CD8-positive, alpha-beta memory T cell (primary cell): ENCODE results near the gene ZFAND3. TPM values are rescaled to one million over a fixed set of nuclear protein-coding genes. Genes with fewer than 3 reads are reported as not detected.

Experiments used
- CTCF ChIA-PET: fragments of 350-600 bp; sonication (Branson Sonifier 250); formaldehyde crosslinking; loops from one replicate; lab custom pipeline; 2021; ENCODE audit warnings: antibody characterized with exemption; lab: Charles Lee
- POLR2A ChIA-PET: fragments of 350-600 bp; sonication (Branson Sonifier 250); formaldehyde crosslinking; loops from one replicate; lab custom pipeline; 2021; ENCODE audit warnings: antibody characterized with exemption; lab: Charles Lee
- DNase-seq, 5 donors: peaks; one replicate each; pipeline versions ENCODE4 v3.0.0 to v3.0.0-alpha.2; 2020 to 2022; ENCODE audit warnings: mixed read lengths in 1 of 5
- H3K27ac ChIP-seq: one replicate; pipeline ENCODE4 v1.7.0; 2013; ENCODE audit warnings: low read depth, mild to moderate bottlenecking, low read length, moderate library complexity
- H3K27me3 ChIP-seq: 2 replicates; pipeline ENCODE4 v1.7.0; 2013; ENCODE audit warnings: low read length, mild to moderate bottlenecking; ENCODE audit not compliant: insufficient read depth, poor library complexity, severe bottlenecking
- H3K36me3 ChIP-seq: 2 replicates; pipeline ENCODE4 v1.7.0; 2013; ENCODE audit warnings: mild to moderate bottlenecking, low read length, moderate library complexity; ENCODE audit not compliant: insufficient read depth
- H3K4me1 ChIP-seq: 2 replicates; pipeline ENCODE4 v1.7.0; 2013; ENCODE audit warnings: mild to moderate bottlenecking, low read length, moderate library complexity; ENCODE audit not compliant: insufficient read depth
- H3K4me3 ChIP-seq: 2 replicates; pipeline ENCODE4 v1.7.0; 2013; ENCODE audit warnings: mild to moderate bottlenecking, low read length
- H3K9me3 ChIP-seq: 2 replicates; pipeline ENCODE4 v1.7.0; 2013; ENCODE audit warnings: mild to moderate bottlenecking, low read length
- H3K27ac Mint-ChIP-seq, 8 donors: one replicate each; pipeline ENCODE4 v1.8.0; 2020 to 2021; ENCODE audit warnings: mixed read lengths in 8 of 8, mild to moderate bottlenecking in 6 of 8, inconsistent platforms in 3 of 8, moderate library complexity in 3 of 8
- H3K27me3 Mint-ChIP-seq, 2 donors: one replicate each; pipeline ENCODE4 v1.8.0; 2020 to 2021; ENCODE audit warnings: mixed read lengths in 2 of 2, mild to moderate bottlenecking in 1 of 2, moderate library complexity in 1 of 2
- H3K36me3 Mint-ChIP-seq, 3 donors: one replicate each; pipeline ENCODE4 v1.8.0; 2020 to 2021; ENCODE audit warnings: mixed read lengths in 3 of 3, inconsistent platforms in 1 of 3, mild to moderate bottlenecking in 1 of 3
- H3K4me1 Mint-ChIP-seq, 3 donors: one replicate each; pipeline ENCODE4 v1.8.0; 2020 to 2021; ENCODE audit warnings: mixed read lengths in 3 of 3, inconsistent platforms in 1 of 3, mild to moderate bottlenecking in 1 of 3
- H3K4me3 Mint-ChIP-seq, 7 donors: one replicate each; pipeline ENCODE4 v1.8.0; 2020 to 2021; ENCODE audit warnings: mixed read lengths in 7 of 7, mild to moderate bottlenecking in 6 of 7, moderate library complexity in 4 of 7, inconsistent platforms in 2 of 7
- H3K9me3 Mint-ChIP-seq, 5 donors: one replicate each; pipeline ENCODE4 v1.8.0; 2020 to 2022; ENCODE audit warnings: mixed read lengths in 5 of 5, mild to moderate bottlenecking in 3 of 5, moderate library complexity in 2 of 5, inconsistent platforms in 1 of 5
- polyA plus RNA-seq: library from polyadenylated mRNA; unstranded; fragments of 300-500 nt; fragmentation: Illumina TruSeq; gene quantifications from one replicate; pipeline ENCODE4 v1.2.3, GENCODE V29; 2021
- total RNA-seq, 2 experiments: library from RNA; stranded (reverse); gene quantifications; one replicate each; pipeline ENCODE4 v1.2.3, GENCODE V29; 2021

ZFAND3 gene
- total and polyA plus RNA-seq, 3 experiments from 2014 or later: 5.2 to 29.4 (median 29.1) TPM

- peaks cover 3 to 34% (median 11%) of the 10 kb centered on the region in 3 donors for H3K36me3 Mint-ChIP-seq
- Histone ChIP-seq H3K4me3 (no peak overlapping the region), H3K4me1 (no peaks in the 10 kb centered on the region), H3K9me3 (no peaks in the 10 kb centered on the region), H3K27me3 (no peaks in the 10 kb centered on the region), H3K36me3 (no peaks in the 10 kb centered on the region), H3K27ac (no peak overlapping the region)
- H3K4me3 Mint-ChIP-seq: no peak overlapping the region
- ChIA-PET POLR2A (no interaction called here), CTCF (no interaction called here)
- H3K27ac Mint-ChIP-seq: peak overlapping the region in 1 of 8 donors; percentile 23
- H3K4me1 Mint-ChIP-seq: no peaks in the 10 kb centered on the region
- DNase-seq: no peak
- H3K27me3 Mint-ChIP-seq: no peaks in the 10 kb centered on the region
- H3K9me3 Mint-ChIP-seq: no peaks in the 10 kb centered on the region
Measured at GRCh38 chr6:38193481-38194281, 374.2 kb downstream of the ZFAND3 start.

- Histone ChIP-seq H3K27me3 (no peaks in the 10 kb centered on the region), H3K4me3 (no peak overlapping the region), H3K36me3 (no peaks in the 10 kb centered on the region), H3K27ac (no peak overlapping the region), H3K9me3 (no peaks in the 10 kb centered on the region), H3K4me1 (no peaks in the 10 kb centered on the region)
- Mint-ChIP-seq H3K4me1 (no peaks in the 10 kb centered on the region), H3K9me3 (no peaks in the 10 kb centered on the region), H3K36me3 (peaks cover 3 to 31% (median 9%) of the 10 kb centered on the region in 3 donors), H3K27ac (no peak overlapping the region), H3K27me3 (no peaks in the 10 kb centered on the region), H3K4me3 (no peak overlapping the region)
- ChIA-PET POLR2A (no interaction called here), CTCF (no interaction called here)
- DNase-seq: no peak
Measured at GRCh38 chr6:38194282-38194572, 374.7 kb downstream of the ZFAND3 start.

GRCh38 chr6:38194589-38194988 lies 375.1 kb downstream of the ZFAND3 start:
- no peak for DNase-seq
- no peaks in the 10 kb centered on the region for H3K4me1 ChIP-seq
- Mint-ChIP-seq H3K4me3 (no peak overlapping the region), H3K9me3 (no peaks in the 10 kb centered on the region), H3K27me3 (no peaks in the 10 kb centered on the region), H3K36me3 (peaks cover 3 to 30% (median 8%) of the 10 kb centered on the region in 3 donors), H3K27ac (no peak overlapping the region), H3K4me1 (no peaks in the 10 kb centered on the region)
- no peak overlapping the region for H3K27ac ChIP-seq
- no peaks in the 10 kb centered on the region for H3K27me3 ChIP-seq
- no peak overlapping the region for H3K4me3 ChIP-seq
- ChIA-PET CTCF (no interaction called here), POLR2A (no interaction called here)
- no peaks in the 10 kb centered on the region for H3K9me3 ChIP-seq
- H3K36me3 ChIP-seq: no peaks in the 10 kb centered on the region

- DNase-seq: no peak
- no peak overlapping the region for H3K27ac ChIP-seq
- H3K9me3 ChIP-seq: no peaks in the 10 kb centered on the region
- ChIA-PET POLR2A (no interaction called here), CTCF (no interaction called here)
- no peak overlapping the region for H3K4me3 ChIP-seq
- H3K27me3 Mint-ChIP-seq: no peaks in the 10 kb centered on the region
- H3K36me3 Mint-ChIP-seq: peaks cover 3 to 30% (median 8%) of the 10 kb centered on the region in 3 donors
- H3K9me3 Mint-ChIP-seq: no peaks in the 10 kb centered on the region
- no peaks in the 10 kb centered on the region for H3K36me3 ChIP-seq
- no peaks in the 10 kb centered on the region for H3K27me3 ChIP-seq
- H3K4me1 Mint-ChIP-seq: peaks cover 0 to under 1% (median 0%) of the 10 kb centered on the region in 3 donors
- no peak overlapping the region for H3K27ac Mint-ChIP-seq
- H3K4me1 ChIP-seq: no peaks in the 10 kb centered on the region
- H3K4me3 Mint-ChIP-seq: no peak overlapping the region
Measured at GRCh38 chr6:38195113-38195635, 375.6 kb downstream of the ZFAND3 start.

GRCh38 chr6:38198219-38198618 lies 378.7 kb downstream of the ZFAND3 start:
- Histone ChIP-seq H3K27me3 (no peaks in the 10 kb centered on the region), H3K27ac (no peak overlapping the region), H3K4me1 (no peaks in the 10 kb centered on the region), H3K36me3 (no peaks in the 10 kb centered on the region), H3K9me3 (no peaks in the 10 kb centered on the region), H3K4me3 (no peak overlapping the region)
- Mint-ChIP-seq H3K36me3 (peaks cover under 1 to 14% (median 9%) of the 10 kb centered on the region in 3 donors), H3K4me1 (peaks cover 0 to 11% (median 7%) of the 10 kb centered on the region in 3 donors), H3K9me3 (no peaks in the 10 kb centered on the region), H3K4me3 (no peak overlapping the region), H3K27me3 (no peaks in the 10 kb centered on the region), H3K27ac (peak overlapping the region in 1 of 8 donors; percentile 54)
- DNase-seq: no peak
- ChIA-PET CTCF (no interaction called here), POLR2A (no interaction called here)

Other genes starting within 250 kb of the ZFAND3 start
- 1 to 10 TPM; 4.4 to 4.7 TPM for gene MDGA1, start 121.8 kb upstream of the ZFAND3 start, total RNA-seq
- 2.5 TPM for gene MDGA1, start 121.8 kb upstream of the ZFAND3 start, polyA plus RNA-seq